HG03064 (cell line): ENCODE results near the gene NEK3.
"Not testable (repeated sequence)": the region's sequence is repeated elsewhere in the genome, so short reads cannot be mapped to it uniquely, and the experiment has no call there.

Experiments
- ATAC-seq: cut with Tn5 transposase; IDR thresholded peaks from one replicate; pipeline ENCODE4 v1.9.1; 2021; ENCODE audit warnings: low read depth; ENCODE audit not compliant: unreplicated experiment

NEK3 gene

GRCh38 chr13:52127378-52127777 lies 32.0 kb downstream of the NEK3 start:
- no peak for ATAC-seq

GRCh38 chr13:52125547-52125946 lies 33.9 kb downstream of the NEK3 start:
- ATAC-seq, result no peak

GRCh38 chr13:52118595-52118994 lies 40.8 kb downstream of the NEK3 start:
- no peak for ATAC-seq

DNA sequence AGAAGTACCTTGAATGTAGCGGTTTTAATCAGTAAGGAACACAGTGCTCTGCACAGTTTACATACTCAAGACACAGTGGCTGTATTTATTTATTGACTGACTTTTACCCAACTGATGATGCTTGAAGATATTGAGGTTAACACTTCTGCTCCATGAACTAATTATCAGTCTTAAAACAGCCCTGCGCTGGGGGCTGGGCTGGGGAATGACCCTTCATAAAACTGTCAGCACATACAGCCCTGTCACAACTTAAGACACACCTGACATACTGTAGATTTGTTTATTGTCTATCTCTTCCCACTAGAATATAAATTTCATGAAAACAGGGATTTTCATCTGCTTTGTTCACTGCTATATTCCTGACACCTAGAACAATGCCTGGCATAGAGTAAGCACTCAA lies 41.3 kb downstream of the NEK3 start:
- ATAC-seq, result no peak

DNA sequence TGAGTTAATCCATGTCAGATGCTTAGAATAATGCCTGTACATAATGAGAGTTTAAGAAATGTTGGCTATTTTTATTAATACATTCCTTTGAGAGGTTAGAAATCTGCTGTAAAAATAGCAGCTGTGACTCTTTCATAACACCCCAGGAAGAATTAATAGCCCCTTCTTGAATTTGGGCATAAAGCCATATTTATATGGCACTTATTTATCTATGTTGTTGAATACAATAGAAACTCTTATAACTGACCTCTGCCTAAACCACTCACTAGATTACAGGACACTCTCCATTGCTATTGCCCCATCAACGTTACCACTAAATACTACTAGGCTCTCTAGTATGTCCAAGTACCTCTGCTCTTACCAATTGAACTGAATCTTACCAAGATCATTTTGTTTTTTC lies 46.8 kb downstream of the NEK3 start:
- ATAC-seq, result no peak

- no peak for ATAC-seq
Measured at GRCh38 chr13:52109116-52109670, 50.2 kb downstream of the NEK3 start.

DNA sequence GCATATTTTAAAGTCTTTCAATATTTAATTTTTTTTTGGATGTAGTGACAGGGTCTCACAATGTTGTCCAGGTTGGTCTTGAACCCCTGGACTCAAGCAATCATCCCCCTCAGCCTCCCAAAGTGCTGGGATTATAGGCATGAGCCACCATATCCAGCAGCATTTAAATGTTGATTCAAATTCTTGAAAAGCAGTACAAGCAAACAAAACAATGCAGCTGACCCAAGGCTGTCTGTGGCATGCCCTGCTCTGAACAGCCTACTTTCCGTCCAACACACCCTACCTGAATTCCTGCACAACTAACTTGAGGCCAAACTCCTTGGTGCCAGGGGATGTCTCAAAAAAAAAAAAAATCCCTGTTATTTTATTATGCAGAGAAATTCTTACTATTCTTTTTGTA lies 53.6 kb downstream of the NEK3 start:
- no peak for ATAC-seq

DNA sequence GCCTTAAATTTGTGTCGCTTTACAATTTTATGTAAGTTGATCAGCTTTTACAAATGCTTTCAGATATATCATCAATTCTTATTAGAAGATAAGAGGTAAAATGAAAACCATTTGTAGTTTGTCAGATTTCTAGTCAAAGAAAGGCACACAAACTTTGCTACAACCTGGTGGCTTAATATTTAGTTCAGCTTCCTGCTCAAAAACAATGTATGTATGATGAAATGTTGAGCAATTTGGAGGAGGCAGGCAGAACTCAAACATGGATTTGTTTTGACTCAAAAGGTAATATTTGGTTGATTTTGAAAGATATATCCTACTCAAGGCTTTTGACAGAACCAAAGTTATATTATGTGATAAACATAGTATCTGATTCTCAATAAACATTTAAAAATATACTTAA lies 54.8 kb downstream of the NEK3 start:
- ATAC-seq, result no peak

GRCh38 chr13:52103386-52103785 lies 56.0 kb downstream of the NEK3 start:
- no peak for ATAC-seq

DNA sequence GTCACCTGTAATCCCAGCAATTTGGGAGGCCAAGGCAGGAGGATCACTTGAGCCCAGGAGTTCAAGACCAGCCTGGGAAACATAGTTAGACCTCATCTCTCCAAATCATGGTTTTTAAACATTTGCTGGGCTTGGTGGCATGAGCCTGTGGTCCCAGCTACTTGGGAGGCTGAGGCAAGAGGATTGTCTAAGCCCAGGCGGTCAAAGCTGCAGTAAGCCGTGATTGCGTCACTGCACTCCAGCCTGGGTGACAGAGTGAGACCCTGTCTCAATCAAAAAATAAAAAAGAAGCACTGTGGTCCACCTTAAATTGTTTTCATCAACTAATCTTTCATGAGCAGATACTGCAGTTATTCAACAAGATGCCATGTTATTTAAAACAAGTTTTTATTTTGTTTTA lies 57.0 kb downstream of the NEK3 start:
- ATAC-seq, result not testable (repeated sequence)

GRCh38 chr13:52097197-52097596 lies 62.2 kb downstream of the NEK3 start:
- no peak for ATAC-seq

GRCh38 chr13:52096748-52097147 lies 62.6 kb downstream of the NEK3 start:
- no peak for ATAC-seq

GRCh38 chr13:52096062-52096461 lies 63.3 kb downstream of the NEK3 start:
- no peak for ATAC-seq

DNA sequence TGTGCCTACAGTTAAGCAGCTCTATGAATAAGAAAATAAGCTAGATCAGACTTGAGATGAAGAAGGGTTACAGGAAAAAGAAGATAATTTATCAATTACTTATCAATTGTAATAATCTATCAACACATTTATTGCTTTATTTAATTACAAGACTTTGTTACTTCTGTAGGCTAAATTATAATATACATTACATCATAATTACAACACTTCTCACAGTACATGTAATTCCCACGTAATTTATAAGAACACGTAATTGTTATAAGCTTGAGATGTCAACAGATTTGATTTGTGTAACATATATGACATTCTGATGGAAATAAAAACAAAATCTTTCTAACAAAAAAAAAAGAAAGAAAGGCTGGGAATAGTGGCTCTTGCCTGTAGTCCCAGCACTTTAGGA lies 67.3 kb downstream of the NEK3 start:
- no peak for ATAC-seq

- no peak for ATAC-seq
Measured at GRCh38 chr13:52091473-52091872, 67.9 kb downstream of the NEK3 start.

DNA sequence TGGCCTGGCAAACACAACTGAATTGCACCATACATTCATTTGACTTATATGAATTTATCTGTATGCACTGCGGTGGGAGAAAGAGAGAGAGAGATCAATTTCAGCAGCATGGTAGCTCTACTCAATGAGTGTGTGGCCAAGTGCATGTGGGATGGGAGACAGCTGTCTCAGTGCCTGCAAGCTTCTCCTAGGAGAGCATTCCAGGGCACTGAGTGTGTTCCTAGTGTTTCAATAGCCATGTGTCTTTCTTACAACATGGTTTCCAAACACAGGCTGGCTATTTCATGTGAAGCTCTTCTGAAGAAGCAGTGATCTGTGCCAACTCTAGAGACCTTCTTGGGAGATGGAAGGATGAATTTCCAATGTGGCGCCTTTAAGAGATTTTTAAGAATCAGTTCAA lies 74.0 kb downstream of the NEK3 start:
- ATAC-seq, result no peak

- not testable (repeated sequence) for ATAC-seq
Measured at GRCh38 chr13:52084981-52085380, 74.4 kb downstream of the NEK3 start.
